HL-60 (cell line): ENCODE results near the gene CAMTA1.

Experiments used
- DNase-seq, 2 experiments: peaks; one replicate each; pipeline ENCODE4 v3.0.0-alpha.2; 2010 to 2020; ENCODE audit warnings: low read depth in 1 of 2, low spot score in 1 of 2
- H3K27ac ChIP-seq: fragments of 250-450 bp; sonication (Bioruptor Pico); replicated peaks from 2 replicates; pipeline ENCODE4 v1.5.1; 2020; ENCODE audit warnings: mild to moderate bottlenecking, moderate library complexity
- H3K27me3 ChIP-seq: fragments of 250-450 bp; sonication (Bioruptor Pico); 2 replicates; pipeline ENCODE4 v1.5.1; 2021; ENCODE audit warnings: mild to moderate bottlenecking, moderate library complexity; ENCODE audit not compliant: insufficient read depth, poor library complexity, severe bottlenecking
- H3K4me3 ChIP-seq: replicated peaks from 2 replicates; pipeline ENCODE4 v1.5.1; 2011; ENCODE audit warnings: mild to moderate bottlenecking, control low read depth, low read length; ENCODE audit not compliant: insufficient read depth
- CTCF ChIP-seq: IDR thresholded peaks from one replicate; pipeline ENCODE4 v1.5.1; 2011; ENCODE audit warnings: low read length, control low read depth, inconsistent platforms; ENCODE audit not compliant: insufficient read depth
- GABPA ChIP-seq: IDR thresholded peaks from 2 replicates; pipeline ENCODE4 v1.6.1; 2012; ENCODE audit warnings: low read depth
- POLR2AphosphoS5 ChIP-seq: IDR thresholded peaks from 2 replicates; pipeline ENCODE4 v1.6.1; 2012; ENCODE audit warnings: low read depth
- REST ChIP-seq: IDR thresholded peaks from 2 replicates; pipeline ENCODE4 v1.6.1; 2012; ENCODE audit warnings: low read depth; ENCODE audit not compliant: insufficient replicate concordance
- SPI1 ChIP-seq: IDR thresholded peaks from 2 replicates; pipeline ENCODE4 v1.6.1; 2012; ENCODE audit warnings: low read depth, mild to moderate bottlenecking, borderline replicate concordance

Gene CAMTA1

GRCh38 chr1:7374563-7375160 is 589.4 kb downstream of the CAMTA1 start:
- Histone ChIP-seq H3K27me3 (peaks cover 3% of the 10 kb centered on the region), H3K4me3 (no peak overlapping the region), H3K27ac (no peak overlapping the region)
- TF ChIP-seq REST (no peak), POLR2AphosphoS5 (no peak), SPI1 (no peak), GABPA (no peak), CTCF (no peak)
- DNase-seq, result no peak

- H3K27ac ChIP-seq, result no peak overlapping the region
- no peak for DNase-seq
- H3K27me3 ChIP-seq, result peaks cover 3% of the 10 kb centered on the region
- H3K4me3 ChIP-seq, result no peak overlapping the region
- TF ChIP-seq REST, result no peak
- TF ChIP-seq POLR2AphosphoS5, result no peak
- no peak for TF ChIP-seq GABPA
- TF ChIP-seq SPI1, result no peak
- no peak for TF ChIP-seq CTCF
Measured at GRCh38 chr1:7375329-7375728, 590.1 kb downstream of the CAMTA1 start.

GRCh38 chr1:7375781-7376660 is 590.8 kb downstream of the CAMTA1 start:
- TF ChIP-seq SPI1 (no peak), GABPA (no peak), POLR2AphosphoS5 (no peak), CTCF (no peak), REST (no peak)

More at GRCh38 chr1:7375781-7376660, 590.8 kb downstream of the CAMTA1 start:
- no peak overlapping the region for H3K4me3 ChIP-seq
- peaks cover 3% of the 10 kb centered on the region for H3K27me3 ChIP-seq
- no peak overlapping the region for H3K27ac ChIP-seq
- no peak for DNase-seq
